HG02642 (cell line): ENCODE results near the gene GLRX.

ENCODE experiments used
- ATAC-seq: cut with Tn5 transposase; IDR thresholded peaks from one replicate; pipeline ENCODE4 v1.9.1; 2021; ENCODE audit warnings: mild to moderate bottlenecking; ENCODE audit not compliant: unreplicated experiment, poor library complexity

The GLRX gene

DNA sequence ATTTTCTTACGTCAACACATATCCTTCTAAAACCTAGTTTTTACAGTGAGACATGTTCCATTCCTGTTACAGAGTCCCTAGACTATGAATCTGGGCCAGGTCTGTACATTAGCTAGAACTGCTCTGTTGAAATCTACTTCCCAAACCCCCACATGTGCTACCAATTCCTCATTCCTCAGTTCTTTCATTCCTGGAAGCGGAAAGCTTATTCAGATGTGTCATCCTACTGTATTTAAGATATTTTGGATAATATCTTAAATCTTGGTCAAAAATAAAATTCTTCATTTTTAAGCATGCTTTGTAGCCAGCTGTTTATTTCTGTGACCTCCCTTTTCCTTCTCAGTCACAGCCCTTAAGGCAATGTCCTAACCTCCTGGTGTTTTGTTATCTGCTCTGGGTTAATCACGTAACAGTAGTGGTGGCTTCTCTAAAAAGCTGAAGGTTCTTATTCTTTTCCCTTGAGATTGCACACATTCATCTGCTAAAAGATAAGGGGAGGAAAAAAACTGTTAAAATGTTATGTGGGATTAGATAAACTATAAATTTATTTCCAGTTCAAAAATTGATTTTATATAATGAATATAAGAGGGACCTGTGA lies 35.6 kb downstream of the GLRX start:
- no peak for ATAC-seq

DNA sequence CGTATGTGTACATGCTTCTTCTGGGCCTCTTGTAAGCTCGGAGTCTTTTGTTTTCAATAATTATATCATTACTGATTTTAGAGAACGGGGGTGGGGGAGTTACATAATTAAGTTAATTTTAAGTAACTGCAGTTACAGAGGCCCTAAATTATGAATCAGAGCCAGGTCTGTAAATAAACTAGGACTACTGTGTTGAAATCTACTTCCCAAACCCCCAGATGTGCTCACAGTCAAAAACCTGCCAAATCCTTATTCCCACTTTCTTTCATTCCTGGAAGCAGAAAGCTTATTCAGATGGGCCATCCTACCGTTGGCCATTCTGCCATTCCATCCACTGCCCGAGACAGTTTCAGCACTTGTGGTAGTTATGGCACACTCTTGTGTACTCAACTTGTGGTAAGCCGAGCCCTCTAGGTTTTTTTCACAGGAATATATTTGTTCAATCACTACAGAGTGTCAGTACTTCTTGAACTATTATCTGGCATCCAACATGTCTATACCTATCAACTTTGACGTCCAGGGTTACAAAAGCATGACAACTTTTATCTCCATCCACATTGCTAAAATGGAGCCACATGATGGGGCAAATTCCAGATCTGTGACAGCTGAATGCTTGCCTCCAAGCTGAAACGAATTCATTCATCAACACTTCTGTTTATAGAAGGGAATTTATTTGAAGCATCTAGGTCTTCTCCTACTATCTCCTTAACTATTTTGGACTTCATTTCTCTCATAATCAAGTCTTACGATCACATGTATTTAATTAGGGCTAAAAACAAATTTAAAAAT lies 37.8 kb downstream of the GLRX start:
- no peak for ATAC-seq

GRCh38 chr5:95783661-95784060 lies 38.9 kb downstream of the GLRX start:
- no peak for ATAC-seq

GRCh38 chr5:95782181-95782580 lies 40.3 kb downstream of the GLRX start:
- no peak for ATAC-seq

DNA sequence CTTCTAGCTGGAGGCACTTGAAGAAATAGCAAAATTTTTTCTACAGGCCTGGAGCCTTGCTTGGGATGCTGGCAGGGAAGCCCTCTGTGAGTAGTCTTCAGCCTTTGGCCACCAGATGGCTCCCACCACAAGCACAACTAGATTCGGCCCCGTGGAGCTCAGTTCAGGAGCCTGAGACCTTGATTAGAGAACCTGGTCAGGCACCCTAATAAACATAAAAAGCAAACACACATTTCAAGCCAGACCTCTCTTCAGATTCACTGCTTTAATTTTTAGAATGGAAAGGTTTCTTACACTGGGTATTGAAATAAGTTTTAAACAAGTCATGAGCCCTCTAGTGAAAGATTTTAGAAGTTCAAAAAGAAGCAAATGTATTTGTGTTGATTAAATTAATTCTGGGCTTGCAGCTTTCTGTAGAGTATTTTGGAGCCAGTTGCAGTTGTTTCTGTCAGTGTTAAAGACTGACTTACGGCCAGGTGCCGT lies 41.4 kb downstream of the GLRX start:
- peak; percentile 97 for ATAC-seq

DNA sequence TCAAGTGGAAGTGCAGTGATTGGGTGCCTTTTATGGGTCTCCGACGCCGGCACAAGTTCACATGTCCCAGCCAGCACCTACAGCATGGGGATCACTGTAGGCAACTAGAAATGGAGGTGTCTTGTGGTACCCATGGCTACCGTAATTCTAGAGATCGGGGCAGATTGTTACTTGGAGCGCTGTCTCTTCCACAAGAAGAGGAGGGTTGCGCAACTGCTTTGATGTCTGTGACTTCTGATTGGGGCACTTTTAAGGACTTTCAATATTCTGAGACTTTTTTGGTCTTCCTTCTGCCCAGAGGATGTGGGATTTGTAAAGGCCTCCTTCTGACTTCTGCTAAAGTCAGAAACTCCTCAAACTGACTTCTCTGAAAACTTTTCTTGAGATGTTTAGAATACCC lies 41.9 kb downstream of the GLRX start:
- no peak for ATAC-seq

DNA sequence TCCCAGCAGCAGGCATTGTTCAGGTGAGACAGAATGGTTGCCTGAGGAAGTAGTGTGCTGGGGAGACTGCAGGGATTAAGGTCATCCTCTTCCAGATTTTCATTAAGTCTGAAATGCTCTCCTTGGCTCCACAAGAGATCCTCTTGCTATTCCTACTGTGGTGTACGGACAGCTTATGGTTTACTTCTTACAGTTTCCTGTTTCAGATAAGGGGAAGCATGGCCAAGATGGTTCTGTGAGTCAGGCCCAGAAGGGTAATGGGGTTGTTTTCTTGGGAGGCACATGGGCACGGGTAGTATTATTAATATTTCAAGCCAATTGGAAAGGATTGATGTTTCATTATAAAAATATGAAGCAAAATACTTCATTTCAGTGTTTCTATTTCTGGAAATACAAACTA lies 42.9 kb downstream of the GLRX start:
- no peak for ATAC-seq

DNA sequence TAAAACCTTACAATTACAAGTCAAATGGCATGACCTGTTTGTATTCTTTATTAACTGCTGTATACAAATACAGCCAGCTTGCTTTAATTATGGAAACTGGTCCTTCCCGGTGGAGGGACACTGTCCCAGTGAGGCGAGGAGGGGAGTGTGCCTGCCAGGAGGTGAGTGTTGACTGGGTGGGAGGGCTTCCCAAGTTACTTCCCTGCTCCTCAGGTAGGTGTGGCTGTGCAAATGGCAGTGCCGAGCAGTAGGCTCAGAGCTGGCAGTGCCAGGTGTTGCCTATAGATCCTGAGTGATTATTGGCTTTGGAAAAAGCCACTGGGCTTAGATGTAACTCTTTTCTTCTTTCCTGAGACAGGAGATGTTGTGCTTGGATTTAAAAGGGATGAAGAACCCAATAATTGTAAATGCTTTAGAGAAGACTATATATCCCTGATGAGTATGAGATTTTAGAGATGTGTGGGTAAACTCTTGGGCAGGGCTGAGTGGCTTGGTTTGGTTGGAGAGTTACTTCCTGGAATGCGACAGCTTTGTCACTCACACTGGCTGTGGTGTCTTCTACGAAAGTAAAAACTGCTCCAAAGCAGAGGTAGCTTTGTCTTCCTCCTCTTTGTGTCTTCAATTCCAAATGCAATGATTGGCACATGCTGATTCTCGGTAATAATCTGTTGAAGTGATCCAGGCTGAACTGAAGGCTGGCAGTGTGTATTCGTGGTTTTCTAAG lies 43.7 kb downstream of the GLRX start:
- no peak for ATAC-seq

DNA sequence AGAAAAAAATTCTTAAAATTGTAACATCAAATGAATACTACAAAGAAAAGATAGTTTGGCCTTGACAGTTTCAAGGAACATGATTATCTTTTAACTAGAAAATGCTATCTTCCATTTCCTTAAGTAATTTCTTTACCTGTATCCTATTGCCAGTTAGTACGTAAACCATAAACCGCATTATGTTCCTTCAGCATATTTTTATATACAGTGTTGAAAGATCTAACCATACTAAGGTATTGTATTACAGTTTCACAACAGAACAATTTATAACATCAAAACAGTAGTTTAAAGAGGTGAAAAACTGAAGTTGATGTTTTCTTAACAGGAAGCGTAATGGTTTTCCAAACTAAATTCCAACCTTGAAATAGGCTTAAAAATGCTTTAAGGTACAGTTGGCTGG lies 45.1 kb downstream of the GLRX start:
- ATAC-seq: no peak

DNA sequence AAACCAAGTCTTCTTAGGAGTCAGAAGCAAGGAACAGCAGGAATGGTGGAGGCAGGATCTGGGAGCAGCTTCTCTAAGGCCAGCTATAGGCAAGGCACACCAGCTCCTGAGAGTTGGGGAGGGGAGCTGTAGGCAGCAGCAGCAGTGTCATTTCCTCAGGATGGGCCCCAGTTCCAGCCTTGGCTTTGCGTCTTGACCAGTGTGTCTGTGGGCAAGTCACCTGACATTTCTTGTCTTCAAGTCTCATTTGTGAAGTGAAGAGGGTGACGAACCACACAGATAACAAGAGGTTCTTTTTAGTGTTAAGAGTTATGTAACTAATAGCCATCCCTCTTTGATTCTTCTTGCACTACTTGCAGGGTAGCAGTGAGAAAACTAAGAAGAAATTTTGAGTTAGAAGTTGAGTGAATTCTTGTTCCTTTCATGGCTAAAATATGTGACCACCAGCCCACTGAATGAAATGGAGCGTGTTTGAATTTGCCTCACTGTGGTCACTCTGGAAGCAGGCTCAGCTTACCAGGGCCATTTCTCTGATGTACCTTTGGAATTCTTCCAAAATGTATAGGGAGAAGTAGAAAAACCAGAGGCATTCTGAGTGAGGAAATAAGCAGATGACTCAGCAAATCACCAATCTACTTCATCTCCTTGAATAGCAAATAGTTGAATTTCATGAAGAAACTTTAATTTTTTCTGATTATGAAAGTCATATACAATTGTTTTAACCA lies 49.0 kb downstream of the GLRX start:
- no peak for ATAC-seq

DNA sequence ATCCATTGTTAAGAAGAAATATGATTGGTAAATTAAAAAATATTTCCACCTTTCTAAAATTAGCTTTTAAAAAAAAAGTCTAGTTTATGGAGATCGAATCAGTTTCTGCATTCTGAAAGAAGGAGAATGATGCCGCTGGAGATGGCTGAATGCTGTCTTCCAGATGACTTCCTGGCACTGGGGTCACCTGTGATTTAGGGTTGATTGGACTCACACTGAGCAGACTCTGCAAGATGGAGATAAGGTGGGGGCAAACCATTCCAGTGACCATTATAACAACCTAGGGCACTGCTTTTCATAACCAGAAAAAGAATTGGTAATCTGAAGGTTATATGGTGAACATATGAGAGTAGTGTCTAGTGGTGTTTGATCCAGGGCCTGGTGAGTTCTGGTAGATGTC lies 50.6 kb downstream of the GLRX start:
- no peak for ATAC-seq

DNA sequence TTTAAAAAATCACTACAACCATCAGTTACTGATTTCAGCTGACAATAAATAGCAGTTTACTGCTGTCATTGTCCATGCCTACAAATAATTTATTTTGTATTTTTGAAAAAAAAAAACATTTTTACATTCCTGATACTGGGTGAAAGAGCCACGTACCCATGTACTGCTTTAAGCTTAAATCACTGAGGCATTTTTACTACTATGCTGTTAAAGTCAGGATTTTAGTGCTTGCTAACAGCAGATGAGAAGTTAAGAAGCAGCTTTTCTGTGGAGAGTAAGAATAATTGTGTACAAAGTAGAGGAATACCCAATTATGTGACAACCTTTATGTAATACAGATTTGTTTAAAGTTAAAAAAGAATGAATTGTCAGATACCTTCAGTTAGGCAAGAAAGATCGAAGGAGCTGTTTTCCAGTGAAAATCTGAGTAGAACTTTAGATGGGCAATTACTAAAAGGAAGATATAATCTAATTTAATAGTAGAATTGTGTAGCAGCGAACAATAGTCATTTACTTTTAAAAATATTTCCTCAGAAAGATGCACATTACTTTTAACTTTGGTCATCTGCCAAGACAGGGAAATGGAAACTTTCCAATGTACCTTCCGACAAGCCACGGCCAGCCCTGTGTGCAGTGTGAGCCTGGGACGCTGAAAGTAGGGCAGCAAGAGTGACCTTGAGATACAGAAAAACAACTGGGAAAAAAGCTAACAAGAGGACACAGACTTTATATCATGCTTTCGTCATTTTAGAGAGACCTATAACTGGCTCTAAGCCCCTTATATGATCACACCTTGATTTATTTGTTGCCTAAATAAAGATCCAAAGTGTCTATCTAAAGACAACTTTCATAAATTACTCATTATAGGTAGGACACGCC lies 51.5 kb downstream of the GLRX start:
- no peak for ATAC-seq

DNA sequence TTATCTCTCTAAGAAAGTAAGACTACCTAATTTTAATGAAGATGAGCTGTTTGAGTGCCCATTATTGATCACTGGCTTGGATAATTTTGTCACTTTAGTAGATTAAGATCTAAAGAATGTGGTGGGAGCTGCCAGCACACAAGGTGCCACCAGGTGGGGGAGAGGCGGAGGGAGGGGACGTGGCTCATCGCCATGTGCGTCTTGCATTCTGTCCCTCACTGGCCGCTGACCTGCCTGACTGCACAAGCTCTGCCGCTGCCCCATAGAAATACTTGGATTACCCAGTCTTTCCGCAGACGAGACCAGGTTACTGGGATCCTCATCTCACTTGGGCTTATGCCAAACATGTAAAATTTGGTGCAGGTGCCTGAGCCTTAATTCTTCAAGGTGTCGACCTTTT lies 53.8 kb downstream of the GLRX start:
- ATAC-seq: no peak

DNA sequence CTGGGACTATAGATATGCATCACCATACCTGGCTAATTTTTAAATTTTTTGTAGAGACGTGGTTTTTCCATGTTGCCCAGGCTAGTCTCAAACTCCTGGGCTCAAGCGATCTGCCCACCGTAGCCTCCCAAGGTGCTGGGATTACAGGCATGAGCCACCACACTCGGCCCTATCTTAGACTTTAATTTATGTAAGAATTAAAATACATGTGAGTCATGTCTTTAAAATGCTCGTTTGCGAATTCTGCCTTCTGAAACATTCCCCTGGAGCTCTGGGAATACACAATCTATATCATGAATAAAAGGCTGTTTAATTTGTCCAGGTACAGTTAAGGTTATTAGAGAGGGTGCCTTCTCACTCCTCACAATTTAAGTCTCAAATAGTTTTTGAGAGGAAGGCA lies 58.6 kb downstream of the GLRX start:
- no peak for ATAC-seq
